Glutamatergic neuron (in vitro differentiated cells): ENCODE data around the gene LAMA2. TPM values are rescaled to one million over a fixed set of nuclear protein-coding genes. Genes with fewer than 3 reads are reported as not detected.

Source experiments
- DNase-seq: peaks from one replicate; pipeline ENCODE4 v3.0.0; 2022
- H3K27ac Mint-ChIP-seq: one replicate; pipeline ENCODE4 v1.8.0; 2020; ENCODE audit warnings: mild to moderate bottlenecking, mixed read lengths, inconsistent platforms; ENCODE audit not compliant: unreplicated experiment
- H3K27me3 Mint-ChIP-seq: one replicate; pipeline ENCODE4 v1.8.0; 2020; ENCODE audit warnings: mild to moderate bottlenecking, moderate library complexity, mixed read lengths, inconsistent platforms; ENCODE audit not compliant: unreplicated experiment
- H3K36me3 Mint-ChIP-seq: one replicate; pipeline ENCODE4 v1.8.0; 2020; ENCODE audit warnings: mild to moderate bottlenecking, mixed read lengths, inconsistent platforms; ENCODE audit not compliant: unreplicated experiment
- H3K4me1 Mint-ChIP-seq: one replicate; pipeline ENCODE4 v1.8.0; 2020; ENCODE audit warnings: mild to moderate bottlenecking, low read depth, mixed read lengths, inconsistent platforms; ENCODE audit not compliant: unreplicated experiment
- H3K4me3 Mint-ChIP-seq: one replicate; pipeline ENCODE4 v1.8.0; 2020; ENCODE audit warnings: mild to moderate bottlenecking, mixed read lengths, inconsistent platforms; ENCODE audit not compliant: unreplicated experiment
- H3K9me3 Mint-ChIP-seq: one replicate; pipeline ENCODE4 v1.8.0; 2020; ENCODE audit warnings: mild to moderate bottlenecking, moderate library complexity, mixed read lengths, inconsistent platforms; ENCODE audit not compliant: unreplicated experiment
- total RNA-seq: library from RNA; stranded (reverse); fragmentation: NEBNext Ultra II Directional; extraction: Animal tissue kit (Norgen Biotek cat#: 25700); gene quantifications from one replicate; pipeline ENCODE4 v1.2.1, GENCODE V29; 2021; ENCODE audit not compliant: unreplicated experiment
- TF ChIP-seq, protein P1 (sequence below): fragments of 200-600 bp; sonication (generic); IDR thresholded peaks from one replicate; pipeline ENCODE4 v1.5.0; 2021; ENCODE audit not compliant: partially characterized antibody, unreplicated experiment

Gene LAMA2
- total RNA-seq, 1 donor from 2014 or later: 2.4 TPM

DNA sequence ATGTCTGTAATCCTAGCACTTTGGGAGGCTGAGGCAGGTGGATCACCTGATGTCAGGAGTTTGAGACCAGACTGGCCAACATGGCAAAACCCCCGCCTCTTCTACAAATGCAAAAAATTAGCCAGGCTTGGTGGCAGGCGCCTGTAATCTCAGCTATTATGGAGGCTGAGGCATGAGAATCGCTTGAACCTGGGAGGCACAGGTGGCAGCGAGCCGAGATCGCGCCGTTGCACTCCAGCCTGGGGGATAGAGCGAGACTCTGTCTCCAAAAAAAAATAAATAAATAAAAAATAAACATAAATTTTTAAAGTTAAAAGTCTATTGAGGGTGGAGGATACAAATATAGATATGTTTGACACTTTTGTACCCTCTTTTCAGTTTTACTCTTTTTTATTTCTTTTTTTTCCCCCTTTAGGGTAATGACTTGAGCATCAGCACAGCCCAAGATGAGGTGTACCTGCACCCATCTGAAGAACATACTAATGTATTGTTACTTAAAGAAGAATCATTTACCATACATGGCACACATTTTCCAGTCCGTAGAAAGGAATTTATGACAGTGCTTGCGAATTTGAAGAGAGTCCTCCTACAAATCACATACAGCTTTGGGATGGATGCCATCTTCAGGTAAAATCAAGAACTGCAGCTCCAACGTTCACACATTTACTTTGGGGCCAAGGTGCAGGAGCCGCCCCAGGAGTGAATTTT is 368.9 kb downstream of the LAMA2 start:
- Mint-ChIP-seq H3K4me3 (no peak overlapping the region), H3K9me3 (no peaks in the 10 kb centered on the region), H3K4me1 (peaks cover 4% of the 10 kb centered on the region), H3K27ac (no peak overlapping the region), H3K27me3 (no peaks in the 10 kb centered on the region), H3K36me3 (no peaks in the 10 kb centered on the region)
- TF ChIP-seq, protein P1, sequence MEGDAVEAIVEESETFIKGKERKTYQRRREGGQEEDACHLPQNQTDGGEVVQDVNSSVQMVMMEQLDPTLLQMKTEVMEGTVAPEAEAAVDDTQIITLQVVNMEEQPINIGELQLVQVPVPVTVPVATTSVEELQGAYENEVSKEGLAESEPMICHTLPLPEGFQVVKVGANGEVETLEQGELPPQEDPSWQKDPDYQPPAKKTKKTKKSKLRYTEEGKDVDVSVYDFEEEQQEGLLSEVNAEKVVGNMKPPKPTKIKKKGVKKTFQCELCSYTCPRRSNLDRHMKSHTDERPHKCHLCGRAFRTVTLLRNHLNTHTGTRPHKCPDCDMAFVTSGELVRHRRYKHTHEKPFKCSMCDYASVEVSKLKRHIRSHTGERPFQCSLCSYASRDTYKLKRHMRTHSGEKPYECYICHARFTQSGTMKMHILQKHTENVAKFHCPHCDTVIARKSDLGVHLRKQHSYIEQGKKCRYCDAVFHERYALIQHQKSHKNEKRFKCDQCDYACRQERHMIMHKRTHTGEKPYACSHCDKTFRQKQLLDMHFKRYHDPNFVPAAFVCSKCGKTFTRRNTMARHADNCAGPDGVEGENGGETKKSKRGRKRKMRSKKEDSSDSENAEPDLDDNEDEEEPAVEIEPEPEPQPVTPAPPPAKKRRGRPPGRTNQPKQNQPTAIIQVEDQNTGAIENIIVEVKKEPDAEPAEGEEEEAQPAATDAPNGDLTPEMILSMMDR: peak; percentile 86
- DNase-seq: peak; percentile 32

GRCh38 chr6:129252377-129253071 is 369.6 kb downstream of the LAMA2 start:
- no peak for DNase-seq
- H3K9me3 Mint-ChIP-seq: no peaks in the 10 kb centered on the region
- no peaks in the 10 kb centered on the region for H3K27me3 Mint-ChIP-seq
- H3K4me1 Mint-ChIP-seq: peaks cover 4% of the 10 kb centered on the region
- H3K4me3 Mint-ChIP-seq: no peak overlapping the region
- TF ChIP-seq, protein P1: peak; percentile 35
- no peak overlapping the region for H3K27ac Mint-ChIP-seq
- H3K36me3 Mint-ChIP-seq: no peaks in the 10 kb centered on the region

DNA sequence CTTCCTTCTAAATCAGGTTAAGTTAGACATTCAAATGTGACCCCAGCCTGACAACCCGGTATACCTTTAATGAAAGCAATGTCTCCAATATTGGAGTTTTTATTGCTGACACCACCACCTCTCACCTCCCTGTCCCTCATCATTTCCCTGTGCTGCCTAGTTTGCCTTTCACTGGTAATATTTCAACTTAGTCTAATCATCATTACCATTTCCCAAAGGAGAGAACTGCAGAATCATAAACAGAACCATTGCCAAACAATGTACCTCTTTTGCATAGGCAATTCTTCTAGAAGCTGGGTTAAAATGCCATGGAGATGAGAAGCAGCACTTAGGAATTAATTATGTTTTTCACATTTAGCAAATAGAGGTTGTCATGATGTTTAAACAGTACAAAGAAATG is 370.3 kb downstream of the LAMA2 start:
- no peaks in the 10 kb centered on the region for H3K36me3 Mint-ChIP-seq
- H3K4me1 Mint-ChIP-seq: peaks cover 8% of the 10 kb centered on the region

DNA sequence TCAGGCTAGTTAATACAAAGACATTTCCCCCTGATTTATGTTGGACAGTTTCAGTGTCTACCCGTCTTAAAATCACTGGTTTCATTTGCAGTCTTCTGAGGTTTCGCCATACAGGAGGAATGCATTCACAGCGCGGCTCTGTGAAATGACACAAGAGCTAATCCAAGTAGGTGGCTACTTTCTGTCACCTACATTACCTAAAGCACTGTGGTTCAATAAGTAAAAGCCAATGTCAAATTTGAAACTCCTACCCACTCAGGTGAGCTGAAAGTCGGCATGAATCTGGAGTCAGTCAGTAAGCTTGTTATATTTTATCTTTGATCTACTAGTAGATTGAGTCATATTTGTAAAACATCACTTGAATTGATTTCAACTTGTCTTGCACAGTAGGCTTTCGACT is 370.8 kb downstream of the LAMA2 start:
- H3K27me3 Mint-ChIP-seq: no peaks in the 10 kb centered on the region
- no peaks in the 10 kb centered on the region for H3K36me3 Mint-ChIP-seq
- H3K9me3 Mint-ChIP-seq: no peaks in the 10 kb centered on the region
- peaks cover 10% of the 10 kb centered on the region for H3K4me1 Mint-ChIP-seq
- no peak for DNase-seq
- no peak overlapping the region for H3K27ac Mint-ChIP-seq
- H3K4me3 Mint-ChIP-seq: no peak overlapping the region
- TF ChIP-seq, protein P1: no peak

More for the DNA sequence above, 370.3 kb downstream of the LAMA2 start:
- Mint-ChIP-seq H3K4me3 (no peak overlapping the region), H3K27me3 (no peaks in the 10 kb centered on the region), H3K9me3 (no peaks in the 10 kb centered on the region), H3K27ac (no peak overlapping the region)
- DNase-seq: no peak
- TF ChIP-seq, protein P1: no peak

DNA sequence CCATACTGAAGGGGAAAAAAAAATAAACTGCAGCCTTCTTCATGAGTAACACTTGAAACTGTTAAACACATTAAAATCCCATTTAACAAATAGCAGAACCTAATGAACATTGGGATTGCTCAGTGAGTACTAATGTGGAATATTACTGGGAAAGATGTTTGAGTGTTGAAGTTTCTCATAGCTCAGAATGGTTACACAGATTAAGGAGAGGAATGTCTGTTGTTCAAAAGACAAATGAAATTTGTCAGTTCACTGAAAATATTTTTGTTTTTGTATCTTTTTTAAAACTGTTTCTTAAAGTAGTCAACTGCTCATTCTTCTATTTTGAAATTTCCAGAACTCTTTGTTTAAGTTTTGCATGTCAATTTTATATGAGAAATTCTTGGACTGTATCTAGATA is 374.3 kb downstream of the LAMA2 start:
- Mint-ChIP-seq H3K4me1 (peaks cover 24% of the 10 kb centered on the region), H3K27me3 (no peaks in the 10 kb centered on the region), H3K4me3 (no peak overlapping the region), H3K36me3 (no peaks in the 10 kb centered on the region), H3K27ac (no peak overlapping the region), H3K9me3 (no peaks in the 10 kb centered on the region)
- TF ChIP-seq, protein P1: no peak
- no peak for DNase-seq
